ENCODE measurements around the gene ITPR1. TPM values are rescaled to one million over a fixed set of nuclear protein-coding genes. Genes with fewer than 3 reads are reported as not detected.

ITPR1 gene
- total and polyA plus RNA-seq, 3 experiments from 2014 or later, result 14.9 to 85.8 (median 82.6) TPM

- Mint-ChIP-seq H3K27me3 (no peaks in the 10 kb centered on the region), H3K4me1 (peaks cover 63 to 88% (median 86%) of the 10 kb centered on the region in 3 donors), H3K27ac (peak overlapping the region; percentile 48 to 98 (median 84)), H3K36me3 (no peaks in the 10 kb centered on the region), H3K4me3 (peak overlapping the region in 3 of 7 donors; percentile 0 to 37 (median 15)), H3K9me3 (no peaks in the 10 kb centered on the region)
- Histone ChIP-seq H3K36me3 (ENCODE audit: insufficient read depth, low read length) (no peaks in the 10 kb centered on the region), H3K27ac (ENCODE audit: low read depth, low read length) (no peak overlapping the region), H3K9me3 (ENCODE audit: low read length) (no peaks in the 10 kb centered on the region), H3K27me3 (ENCODE audit: insufficient read depth, low read length, poor library complexity, severe bottlenecking) (no peaks in the 10 kb centered on the region), H3K4me1 (ENCODE audit: insufficient read depth, low read length) (peaks cover 87% of the 10 kb centered on the region), H3K4me3 (ENCODE audit: low read length) (no peak overlapping the region)
- POLR2A ChIA-PET, result no interaction called here
- DNase-seq, result no peak
- CTCF ChIA-PET, result interaction anchor here (0.9 to 1.2 kb wide), 2 partner anchors 22 to 137 kb away, joined by 3 read pairs; no protein-coding TSS in a partner anchor
Measured at GRCh38 chr3:4848176-4848825, 355.2 kb downstream of the ITPR1 start.

GRCh38 chr3:4849136-4849535 is 356.0 kb downstream of the ITPR1 start:
- H3K4me3 ChIP-seq (ENCODE audit: low read length), result no peak overlapping the region
- Mint-ChIP-seq H3K4me3 (no peak overlapping the region), H3K4me1 (peaks cover 66 to 90% (median 88%) of the 10 kb centered on the region in 3 donors), H3K27me3 (no peaks in the 10 kb centered on the region), H3K27ac (peak overlapping the region; percentile 48 to 98 (median 92)), H3K9me3 (no peaks in the 10 kb centered on the region), H3K36me3 (no peaks in the 10 kb centered on the region)
- no peaks in the 10 kb centered on the region for H3K9me3 ChIP-seq (ENCODE audit: low read length)
- CTCF ChIA-PET, result no interaction called here
- peaks cover 82% of the 10 kb centered on the region for H3K4me1 ChIP-seq (ENCODE audit: insufficient read depth, low read length)
- H3K27ac ChIP-seq (ENCODE audit: low read depth, low read length), result peak overlapping the region; percentile 29
- POLR2A ChIA-PET, result no interaction called here
- no peaks in the 10 kb centered on the region for H3K36me3 ChIP-seq (ENCODE audit: insufficient read depth, low read length)
- no peak for DNase-seq
- no peaks in the 10 kb centered on the region for H3K27me3 ChIP-seq (ENCODE audit: insufficient read depth, low read length, poor library complexity, severe bottlenecking)

GRCh38 chr3:4849739-4850138 is 356.6 kb downstream of the ITPR1 start:
- POLR2A ChIA-PET, result interaction anchor here (1.3 kb wide), 1 partner anchor 129 kb away, joined by 3 read pairs; the partner anchor contains the start of gene BHLHE40
- Mint-ChIP-seq H3K27ac (peak overlapping the region; percentile 81 to 99 (median 95)), H3K4me3 (peak overlapping the region in 3 of 7 donors; percentile 3 to 66 (median 31)), H3K9me3 (no peaks in the 10 kb centered on the region), H3K36me3 (no peaks in the 10 kb centered on the region), H3K4me1 (peaks cover 64 to 88% (median 85%) of the 10 kb centered on the region in 3 donors), H3K27me3 (no peaks in the 10 kb centered on the region)
- H3K27ac ChIP-seq (ENCODE audit: low read depth, low read length), result peak overlapping the region; percentile 29
- H3K4me1 ChIP-seq (ENCODE audit: insufficient read depth, low read length), result peaks cover 76% of the 10 kb centered on the region
- H3K9me3 ChIP-seq (ENCODE audit: low read length), result no peaks in the 10 kb centered on the region
- H3K36me3 ChIP-seq (ENCODE audit: insufficient read depth, low read length), result no peaks in the 10 kb centered on the region
- DNase-seq, result no peak
- H3K4me3 ChIP-seq (ENCODE audit: low read length), result no peak overlapping the region
- no peaks in the 10 kb centered on the region for H3K27me3 ChIP-seq (ENCODE audit: insufficient read depth, low read length, poor library complexity, severe bottlenecking)
- CTCF ChIA-PET, result interaction anchor here (0.7 to 1.7 kb wide), 3 partner anchors 8 to 134 kb away, joined by 3 to 9 read pairs (median 5); no protein-coding TSS in a partner anchor

- no peaks in the 10 kb centered on the region for H3K9me3 Mint-ChIP-seq
- H3K27me3 Mint-ChIP-seq, result no peaks in the 10 kb centered on the region
- H3K36me3 ChIP-seq (ENCODE audit: insufficient read depth, low read length), result no peaks in the 10 kb centered on the region
- peak overlapping the region in 6 of 7 donors; percentile 3 to 66 (median 50) for H3K4me3 Mint-ChIP-seq
- peak overlapping the region; percentile 81 to 99 (median 95) for H3K27ac Mint-ChIP-seq
- DNase-seq, result peak in 1 of 5 donors; percentile 37
- H3K36me3 Mint-ChIP-seq, result no peaks in the 10 kb centered on the region
- peak overlapping the region; percentile 29 for H3K27ac ChIP-seq (ENCODE audit: low read depth, low read length)
- H3K4me1 ChIP-seq (ENCODE audit: insufficient read depth, low read length), result peaks cover 70% of the 10 kb centered on the region
- no peaks in the 10 kb centered on the region for H3K9me3 ChIP-seq (ENCODE audit: low read length)
- ChIA-PET POLR2A (interaction anchor here (1.2 to 1.3 kb wide), 2 partner anchors 9 to 128 kb away, joined by 3 read pairs; partner anchors contain the start of gene BHLHE40), CTCF (interaction anchor here (0.7 to 1.7 kb wide), 5 partner anchors 9 to 134 kb away, joined by 3 to 9 read pairs (median 4); no protein-coding TSS in a partner anchor)
- H3K4me1 Mint-ChIP-seq, result peaks cover 60 to 84% (median 82%) of the 10 kb centered on the region in 3 donors
- H3K4me3 ChIP-seq (ENCODE audit: low read length), result peak overlapping the region; percentile 17
- no peaks in the 10 kb centered on the region for H3K27me3 ChIP-seq (ENCODE audit: insufficient read depth, low read length, poor library complexity, severe bottlenecking)
Measured at GRCh38 chr3:4850211-4850927, 357.2 kb downstream of the ITPR1 start.

- no peaks in the 10 kb centered on the region for H3K9me3 ChIP-seq (ENCODE audit: low read length)
- Mint-ChIP-seq H3K4me3 (peak overlapping the region in 5 of 7 donors; percentile 3 to 56 (median 43)), H3K27me3 (no peaks in the 10 kb centered on the region), H3K4me1 (peaks cover 58 to 82% (median 76%) of the 10 kb centered on the region in 3 donors), H3K36me3 (peaks cover 0 to 2% (median 0%) of the 10 kb centered on the region in 3 donors), H3K27ac (peak overlapping the region; percentile 48 to 98 (median 92)), H3K9me3 (no peaks in the 10 kb centered on the region)
- peaks cover 66% of the 10 kb centered on the region for H3K4me1 ChIP-seq (ENCODE audit: insufficient read depth, low read length)
- CTCF ChIA-PET, result interaction anchor here (1.3 to 1.7 kb wide), 4 partner anchors 29 to 133 kb away, joined by 3 to 9 read pairs (median 4); no protein-coding TSS in a partner anchor
- H3K27me3 ChIP-seq (ENCODE audit: insufficient read depth, low read length, poor library complexity, severe bottlenecking), result no peaks in the 10 kb centered on the region
- POLR2A ChIA-PET, result interaction anchor here (1.2 to 1.3 kb wide), 2 partner anchors 9 to 128 kb away, joined by 3 read pairs; partner anchors contain the start of gene BHLHE40
- peak overlapping the region; percentile 17 for H3K4me3 ChIP-seq (ENCODE audit: low read length)
- DNase-seq, result peak in 2 of 5 donors; percentile 42 to 70
- no peaks in the 10 kb centered on the region for H3K36me3 ChIP-seq (ENCODE audit: insufficient read depth, low read length)
- peak overlapping the region; percentile 43 for H3K27ac ChIP-seq (ENCODE audit: low read depth, low read length)
Measured at GRCh38 chr3:4850928-4851265, 357.7 kb downstream of the ITPR1 start.

GRCh38 chr3:4852780-4853748 is 359.9 kb downstream of the ITPR1 start:
- H3K36me3 Mint-ChIP-seq, result peaks cover 0 to 4% (median 0%) of the 10 kb centered on the region in 3 donors
- DNase-seq, result no peak
- ChIA-PET CTCF (no interaction called here), POLR2A (interaction anchor here (0.9 kb wide), 1 partner anchor 17 kb away, joined by 5 read pairs; no protein-coding TSS in a partner anchor)
- H3K9me3 ChIP-seq (ENCODE audit: low read length), result no peaks in the 10 kb centered on the region
- no peaks in the 10 kb centered on the region for H3K27me3 ChIP-seq (ENCODE audit: insufficient read depth, low read length, poor library complexity, severe bottlenecking)
- peaks cover 44% of the 10 kb centered on the region for H3K4me1 ChIP-seq (ENCODE audit: insufficient read depth, low read length)
- peak overlapping the region; percentile 12 to 82 (median 44) for H3K27ac Mint-ChIP-seq
- no peak overlapping the region for H3K27ac ChIP-seq (ENCODE audit: low read depth, low read length)
- H3K36me3 ChIP-seq (ENCODE audit: insufficient read depth, low read length), result no peaks in the 10 kb centered on the region
- H3K27me3 Mint-ChIP-seq, result no peaks in the 10 kb centered on the region
- no peak overlapping the region for H3K4me3 ChIP-seq (ENCODE audit: low read length)
- no peaks in the 10 kb centered on the region for H3K9me3 Mint-ChIP-seq
- H3K4me3 Mint-ChIP-seq, result peak overlapping the region in 1 of 7 donors; percentile 6
- peaks cover 45 to 62% (median 56%) of the 10 kb centered on the region in 3 donors for H3K4me1 Mint-ChIP-seq

GRCh38 chr3:4853749-4854140 is 360.6 kb downstream of the ITPR1 start:
- no peak overlapping the region for H3K4me3 ChIP-seq (ENCODE audit: low read length)
- H3K4me1 Mint-ChIP-seq, result peaks cover 40 to 55% (median 49%) of the 10 kb centered on the region in 3 donors
- POLR2A ChIA-PET, result no interaction called here
- CTCF ChIA-PET, result interaction anchor here (0.8 kb wide), 1 partner anchor 12 kb away, joined by 4 read pairs; no protein-coding TSS in a partner anchor
- DNase-seq, result no peak
- H3K36me3 Mint-ChIP-seq, result peaks cover 0 to 4% (median 0%) of the 10 kb centered on the region in 3 donors
- H3K27me3 ChIP-seq (ENCODE audit: insufficient read depth, low read length, poor library complexity, severe bottlenecking), result no peaks in the 10 kb centered on the region
- peak overlapping the region; percentile 6 to 72 (median 38) for H3K27ac Mint-ChIP-seq
- H3K9me3 ChIP-seq (ENCODE audit: low read length), result no peaks in the 10 kb centered on the region
- peaks cover 0 to under 1% of the 10 kb centered on the region in 2 donors for H3K27me3 Mint-ChIP-seq
- H3K4me1 ChIP-seq (ENCODE audit: insufficient read depth, low read length), result peaks cover 38% of the 10 kb centered on the region
- no peak overlapping the region for H3K27ac ChIP-seq (ENCODE audit: low read depth, low read length)
- no peaks in the 10 kb centered on the region for H3K9me3 Mint-ChIP-seq
- no peaks in the 10 kb centered on the region for H3K36me3 ChIP-seq (ENCODE audit: insufficient read depth, low read length)
- H3K4me3 Mint-ChIP-seq, result peak overlapping the region in 1 of 7 donors; percentile 6

Data from CD8-positive, alpha-beta memory T cell (primary cell).